IPS-18a (cell line): ENCODE data around the gene KCNJ4.

Experiments used
- H3K27ac ChIP-seq: one replicate; pipeline ENCODE4 v1.5.1; 2013; ENCODE audit warnings: low read length
- H3K27me3 ChIP-seq: one replicate; pipeline ENCODE4 v1.6.1; 2013; ENCODE audit warnings: mild to moderate bottlenecking, low read length; ENCODE audit not compliant: control insufficient read depth, insufficient read depth
- H3K36me3 ChIP-seq: one replicate; pipeline ENCODE4 v1.6.1; 2013; ENCODE audit warnings: low read depth, low read length; ENCODE audit not compliant: control insufficient read depth
- H3K4me1 ChIP-seq: one replicate; pipeline ENCODE4 v1.6.1; 2013; ENCODE audit warnings: low read depth, low read length; ENCODE audit not compliant: control insufficient read depth
- H3K4me3 ChIP-seq: one replicate; pipeline ENCODE4 v1.5.1; 2013; ENCODE audit warnings: low read length
- H3K9ac ChIP-seq: one replicate; pipeline ENCODE4 v1.6.1; 2013; ENCODE audit warnings: mild to moderate bottlenecking, low read length, moderate library complexity
- H3K9me3 ChIP-seq: one replicate; pipeline ENCODE4 v1.6.1; 2013; ENCODE audit warnings: low read depth, low read length; ENCODE audit not compliant: control insufficient read depth

KCNJ4 gene

GRCh38 chr22:38469306-38469781 lies 14.3 kb upstream of the KCNJ4 start:
- H3K36me3 ChIP-seq = no peaks in the 10 kb centered on the region

GRCh38 chr22:38468443-38469305 lies 13.7 kb upstream of the KCNJ4 start:
- Histone ChIP-seq H3K4me1 (peaks cover 6% of the 10 kb centered on the region), H3K27ac (no peak overlapping the region), H3K9ac (peak overlapping the region; percentile 41), H3K27me3 (peaks cover 46% of the 10 kb centered on the region), H3K36me3 (no peaks in the 10 kb centered on the region), H3K4me3 (peak overlapping the region; percentile 66), H3K9me3 (no peaks in the 10 kb centered on the region)

More at GRCh38 chr22:38469306-38469781, 14.3 kb upstream of the KCNJ4 start:
- no peak overlapping the region for H3K4me3 ChIP-seq
- no peak overlapping the region for H3K9ac ChIP-seq
- no peak overlapping the region for H3K27ac ChIP-seq
- peaks cover 39% of the 10 kb centered on the region for H3K27me3 ChIP-seq
- no peaks in the 10 kb centered on the region for H3K4me1 ChIP-seq
- no peaks in the 10 kb centered on the region for H3K9me3 ChIP-seq

- Histone ChIP-seq H3K9me3 (no peaks in the 10 kb centered on the region), H3K9ac (peak within 1 kb of the TSS; percentile 41), H3K27ac (no peak within 1 kb of the TSS), H3K27me3 (peaks cover 50% of the 10 kb centered on the region), H3K4me1 (peaks cover 7% of the 10 kb centered on the region), H3K4me3 (peak within 1 kb of the TSS; percentile 66), H3K36me3 (no peaks in the 10 kb centered on the region)
Observed at GRCh38 chr22:38467904-38468442, 13.0 kb upstream of the KCNJ4 start, which contains the start of gene KDELR3. Gene KDELR3, plus strand, starts transcription at chr22:38468096. Its CDS starts 138 bp downstream, at chr22:38468234.

- Histone ChIP-seq H3K9ac (no peak overlapping the region), H3K27ac (no peak overlapping the region), H3K9me3 (no peaks in the 10 kb centered on the region), H3K4me1 (peaks cover 7% of the 10 kb centered on the region), H3K36me3 (no peaks in the 10 kb centered on the region), H3K27me3 (peaks cover 53% of the 10 kb centered on the region), H3K4me3 (peak overlapping the region; percentile 66)
Observed at GRCh38 chr22:38467438-38467903, 12.5 kb upstream of the KCNJ4 start.

- Histone ChIP-seq H3K9me3 (no peaks in the 10 kb centered on the region), H3K9ac (no peak overlapping the region), H3K27ac (no peak overlapping the region), H3K4me1 (peaks cover 10% of the 10 kb centered on the region), H3K27me3 (peaks cover 67% of the 10 kb centered on the region), H3K36me3 (no peaks in the 10 kb centered on the region), H3K4me3 (no peak overlapping the region)
Observed at GRCh38 chr22:38465673-38466490, 10.9 kb upstream of the KCNJ4 start.

GRCh38 chr22:38464992-38465672 lies 10.1 kb upstream of the KCNJ4 start:
- Histone ChIP-seq H3K27ac (no peak overlapping the region), H3K27me3 (peaks cover 74% of the 10 kb centered on the region), H3K9me3 (no peaks in the 10 kb centered on the region), H3K9ac (no peak overlapping the region), H3K4me1 (peaks cover 10% of the 10 kb centered on the region), H3K4me3 (no peak overlapping the region), H3K36me3 (no peaks in the 10 kb centered on the region)

- H3K4me3 ChIP-seq = peak overlapping the region; percentile 18
Observed at GRCh38 chr22:38462960-38463784, 8.2 kb upstream of the KCNJ4 start.

GRCh38 chr22:38461414-38462081 lies 6.5 kb upstream of the KCNJ4 start:
- Histone ChIP-seq H3K27ac (no peak overlapping the region), H3K9me3 (no peaks in the 10 kb centered on the region), H3K27me3 (peaks cover 62% of the 10 kb centered on the region), H3K4me1 (peaks cover 10% of the 10 kb centered on the region), H3K36me3 (no peaks in the 10 kb centered on the region), H3K9ac (no peak overlapping the region), H3K4me3 (peak overlapping the region; percentile 18)

More at GRCh38 chr22:38462960-38463784, 8.2 kb upstream of the KCNJ4 start:
- H3K9me3 ChIP-seq = no peaks in the 10 kb centered on the region
- peaks cover 10% of the 10 kb centered on the region for H3K4me1 ChIP-seq
- no peak overlapping the region for H3K27ac ChIP-seq
- peaks cover 73% of the 10 kb centered on the region for H3K27me3 ChIP-seq
- no peak overlapping the region for H3K9ac ChIP-seq
- no peaks in the 10 kb centered on the region for H3K36me3 ChIP-seq

- H3K4me3 ChIP-seq = peak overlapping the region; percentile 18
- H3K4me1 ChIP-seq = peaks cover 10% of the 10 kb centered on the region
- H3K36me3 ChIP-seq = no peaks in the 10 kb centered on the region
- H3K27me3 ChIP-seq = peaks cover 62% of the 10 kb centered on the region
- no peak overlapping the region for H3K27ac ChIP-seq
- H3K9ac ChIP-seq = no peak overlapping the region
- no peaks in the 10 kb centered on the region for H3K9me3 ChIP-seq
Observed at GRCh38 chr22:38461057-38461413, 6.0 kb upstream of the KCNJ4 start.

- Histone ChIP-seq H3K9me3 (no peaks in the 10 kb centered on the region), H3K4me3 (no peak overlapping the region), H3K27ac (no peak overlapping the region), H3K27me3 (peaks cover 60% of the 10 kb centered on the region), H3K4me1 (peaks cover 10% of the 10 kb centered on the region), H3K36me3 (no peaks in the 10 kb centered on the region), H3K9ac (no peak overlapping the region)
Observed at GRCh38 chr22:38460426-38460840, 5.4 kb upstream of the KCNJ4 start.
